ENCODE results near the gene DESI1.

GRCh38 chr22:41636467-41636866, 15.6 kb upstream of the DESI1 start:
- no peak for TF ChIP-seq TEAD4 (IDR thresholded peaks at IDR 0.05; ENCODE audit: borderline replicate concordance, insufficient read depth)
- TF ChIP-seq CTCF (IDR thresholded peaks at IDR 0.05) = no peak
- no peak for TF ChIP-seq PBX3 (IDR thresholded peaks at IDR 0.05)
